Heart right ventricle (tissue), 16 donors: ENCODE results near the gene DPF3. TPM values are rescaled to one million over a fixed set of nuclear protein-coding genes. Genes with fewer than 3 reads are reported as not detected.

ENCODE experiments used
- ATAC-seq, 8 donors: fragments of 200-7000 bp; cut with Tn5 transposase; one replicate each; pipeline ENCODE4 v1.9.1; 2020; ENCODE audit warnings: mild to moderate bottlenecking in 8 of 8, moderate library complexity in 8 of 8, moderate number of reproducible peaks in 1 of 8
- DNase-seq, 2 donors: peaks; one replicate each; pipeline ENCODE4 v3.0.0-alpha.2; 2020
- H3K27ac ChIP-seq, 10 donors: fragments of 200-600 bp; sonication (generic) in 2 of 10; one replicate each; pipeline versions ENCODE4 v1.5.0 to v1.8.0; 2020 to 2022; ENCODE audit warnings: mild to moderate bottlenecking in 3 of 10
- H3K27me3 ChIP-seq, 7 donors: fragments of 200-600 bp; one replicate each; pipeline ENCODE4 v1.8.0; 2021 to 2022; ENCODE audit warnings: mild to moderate bottlenecking in 2 of 7
- H3K36me3 ChIP-seq, 9 donors: fragments of 200-600 bp; sonication (generic) in 1 of 9; one replicate each; pipeline versions ENCODE4 v1.5.0 to v1.8.0; 2020 to 2022; ENCODE audit warnings: mild to moderate bottlenecking in 2 of 9
- H3K4me1 ChIP-seq, 9 donors: fragments of 200-600 bp; sonication (generic) in 1 of 9; one replicate each; pipeline versions ENCODE4 v1.5.0 to v1.8.0; 2020 to 2022; ENCODE audit warnings: mild to moderate bottlenecking in 4 of 9
- H3K4me3 ChIP-seq, 10 donors: fragments of 200-600 bp; sonication (generic) in 2 of 10; one replicate each; pipeline versions ENCODE4 v1.5.0 to v1.8.0; 2020 to 2022; ENCODE audit warnings: mild to moderate bottlenecking in 7 of 10, moderate library complexity in 2 of 10
- H3K9me3 ChIP-seq, 11 donors: fragments of 200-600 bp in 10 of 11; sonication (generic) in 2 of 11; one replicate each; pipeline versions ENCODE4 v1.5.0 to v1.8.0; 2013 to 2022; ENCODE audit warnings: mild to moderate bottlenecking in 2 of 11, control low read depth in 1 of 11, moderate library complexity in 1 of 11
- WGBS, 2 donors: extraction: QIAGEN DNeasy Blood & Tissue Kit; methylation state at CpG; one replicate each; pipeline ENCODE4 v1.1.7; 2013; ENCODE audit warnings: inconsistent platforms in 1 of 2; 5-methylcytosine and 5-hydroxymethylcytosine counted together
- intact Hi-C, 10 donors: fragments of 100-400 bp; cut with DNase I; formaldehyde crosslinking; loops; one replicate each; pipeline versions ENCODE4 v1.11.1 to v1.14.2; 2022
- polyA plus RNA-seq, 2 donors: library from polyadenylated mRNA; stranded (reverse); fragments of 200-250 nt; gene quantifications; one replicate each; pipeline ENCODE4 v1.2.3, GENCODE V29; 2013
- total RNA-seq, 10 donors: library from RNA; stranded (reverse); fragmentation: NEBNext Ultra II Directional in 3 of 10; extraction: Animal tissue kit (Norgen Biotek cat#: 25700) in 3 of 10; gene quantifications; one replicate each; pipeline versions ENCODE4 v1.2.1 to v1.2.4, GENCODE V29; 2021 to 2023
- TF ChIP-seq, protein P1 (sequence below), 9 donors: fragments of 200-600 bp; sonication (generic) in 2 of 9; IDR thresholded peaks; one replicate each; pipeline versions ENCODE4 v1.5.0 to v1.8.0; 2021 to 2022; ENCODE audit warnings: antibody characterized with exemption in 9 of 9, mild to moderate bottlenecking in 5 of 9, moderate library complexity in 1 of 9
- donor health status: Arrhythmogenic right ventricular cardiomyopathy.
- donor health status: ischemic (EF 13 %, LVEDD 7.1; RV severe dilation, severe dysfunction).
- donor health status: healthy with polysubstance abuse.
- donor health status: DM: no; HTN: yes; CAD: no.
- donor health status: DM: no; HTN: no; CAD: no.
- donor health status: ischemic (EF 25% LVEDD 6.9; RV normal size, moderate dysfunction).
- donor health status: ischemic (EF 25% LVEDD 5.7; RV mildly dilated, moderate dysfunction).
- donor health status: healthy.
- donor health status: DM: yes; HTN: yes; CAD: no.
- donor health status: Ischemic cardiomyopathy.
- donor health status: ischemic (EF 35%, LVEDD 5.7; RV mildly dilated, moderate dysfunction).
- donor health status: nonischemic (EF 11% LVEDD 7.7; RV severe dilation, severe dysfunction).
- donor health status: DM: yes; HTN: yes; CAD: no.
- donor health status: PGD.
- donor health status: ischemic (EF 29% LVEDD 5.4; RV normal size, mild dysfunction).
- donor health status: nonischemic (EF 23%, LVEDD 6.1; RV moderate dilation, normal function).

The DPF3 gene
- total and polyA plus RNA-seq, 12 donors, result 3.8 to 52.3 (median 35.6) TPM

DNA sequence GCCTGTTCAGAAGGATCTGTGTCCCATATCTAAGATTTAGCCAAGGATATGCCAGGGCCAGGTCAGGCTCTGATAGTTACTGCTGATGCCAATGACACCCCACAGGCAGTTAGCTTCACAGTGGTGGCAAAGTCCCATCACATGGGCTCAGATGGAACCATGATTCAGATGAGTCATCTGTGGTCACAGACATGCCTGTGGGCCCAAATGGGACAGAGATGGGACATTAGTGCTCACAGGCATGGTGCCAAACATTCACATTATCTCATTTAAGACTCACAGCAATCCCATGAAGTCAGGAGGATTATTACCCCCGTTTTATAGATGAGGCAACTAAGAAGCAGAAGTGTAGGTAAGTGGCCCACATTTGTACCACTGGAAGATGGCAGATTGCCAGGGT is 207.8 kb downstream of the DPF3 start:
- peaks cover 0 to 6% (median 0%) of the 10 kb centered on the region in 11 donors for H3K9me3 ChIP-seq
- no peak for ATAC-seq
- intact Hi-C loops, result no loop called here
- H3K36me3 ChIP-seq, result peaks cover 0 to 27% (median 0%) of the 10 kb centered on the region in 9 donors
- H3K27ac ChIP-seq, result no peak overlapping the region
- 69 to 72% methylated on average over 1 of the region's 1 CpG for WGBS, 2 donors
- no peaks in the 10 kb centered on the region for H3K27me3 ChIP-seq
- TF ChIP-seq, protein P1, sequence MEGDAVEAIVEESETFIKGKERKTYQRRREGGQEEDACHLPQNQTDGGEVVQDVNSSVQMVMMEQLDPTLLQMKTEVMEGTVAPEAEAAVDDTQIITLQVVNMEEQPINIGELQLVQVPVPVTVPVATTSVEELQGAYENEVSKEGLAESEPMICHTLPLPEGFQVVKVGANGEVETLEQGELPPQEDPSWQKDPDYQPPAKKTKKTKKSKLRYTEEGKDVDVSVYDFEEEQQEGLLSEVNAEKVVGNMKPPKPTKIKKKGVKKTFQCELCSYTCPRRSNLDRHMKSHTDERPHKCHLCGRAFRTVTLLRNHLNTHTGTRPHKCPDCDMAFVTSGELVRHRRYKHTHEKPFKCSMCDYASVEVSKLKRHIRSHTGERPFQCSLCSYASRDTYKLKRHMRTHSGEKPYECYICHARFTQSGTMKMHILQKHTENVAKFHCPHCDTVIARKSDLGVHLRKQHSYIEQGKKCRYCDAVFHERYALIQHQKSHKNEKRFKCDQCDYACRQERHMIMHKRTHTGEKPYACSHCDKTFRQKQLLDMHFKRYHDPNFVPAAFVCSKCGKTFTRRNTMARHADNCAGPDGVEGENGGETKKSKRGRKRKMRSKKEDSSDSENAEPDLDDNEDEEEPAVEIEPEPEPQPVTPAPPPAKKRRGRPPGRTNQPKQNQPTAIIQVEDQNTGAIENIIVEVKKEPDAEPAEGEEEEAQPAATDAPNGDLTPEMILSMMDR (IDR thresholded peaks at IDR 0.05), result no peak
- H3K4me1 ChIP-seq, result peaks cover 0 to 11% (median 0%) of the 10 kb centered on the region in 9 donors
- no peak overlapping the region for H3K4me3 ChIP-seq
- DNase-seq, result no peak

DNA sequence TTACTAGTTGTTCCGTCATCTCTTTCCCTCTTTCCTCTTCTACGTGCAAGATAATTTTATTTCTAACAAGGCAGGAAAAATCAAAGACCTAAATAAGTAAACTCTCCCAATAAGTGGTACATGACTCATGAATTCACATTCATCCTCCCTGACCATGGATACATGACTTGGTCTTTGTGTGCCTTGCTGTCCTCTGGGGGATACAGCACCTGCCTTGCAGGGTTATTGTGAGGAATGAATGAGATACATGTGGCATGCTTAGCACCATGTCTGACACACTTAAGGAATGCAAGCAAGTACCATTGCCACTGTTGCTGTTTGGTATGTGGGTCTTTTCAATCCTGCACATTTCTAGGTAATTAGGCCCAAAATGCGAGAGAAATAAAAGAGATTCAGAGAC is 208.4 kb downstream of the DPF3 start:
- DNase-seq (no peak), ATAC-seq (no peak)
- TF ChIP-seq, protein P1 (IDR thresholded peaks at IDR 0.05), result no peak
- H3K9me3 ChIP-seq, result peaks cover 0 to 6% (median 0%) of the 10 kb centered on the region in 11 donors
- peaks cover 0 to 11% (median 0%) of the 10 kb centered on the region in 9 donors for H3K4me1 ChIP-seq
- peaks cover 0 to 22% (median 0%) of the 10 kb centered on the region in 9 donors for H3K36me3 ChIP-seq
- H3K27ac ChIP-seq, result no peak overlapping the region
- intact Hi-C loops, result no loop called here
- no peak overlapping the region for H3K4me3 ChIP-seq
- 96% methylated on average over 3 of the region's 3 CpGs for WGBS, 2 donors
- no peaks in the 10 kb centered on the region for H3K27me3 ChIP-seq

DNA sequence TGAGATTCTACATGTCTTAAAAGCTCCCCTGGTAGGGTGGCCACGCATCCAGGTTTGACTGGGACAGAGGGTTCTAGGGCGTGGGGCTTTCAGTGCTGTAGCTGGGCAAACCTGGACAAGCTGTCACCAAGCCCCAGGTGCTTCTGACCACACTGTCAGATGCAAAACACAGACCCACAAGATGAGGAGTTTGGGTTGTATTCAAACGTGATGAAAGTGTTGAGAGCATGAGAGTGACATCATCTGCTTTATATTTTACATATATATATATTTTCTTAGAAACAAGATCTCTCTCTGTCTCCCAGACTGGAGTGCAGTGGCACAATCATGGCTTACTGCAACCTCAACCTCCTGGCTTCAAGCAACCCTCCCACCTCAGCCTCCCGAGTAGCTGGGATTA is 210.1 kb downstream of the DPF3 start:
- WGBS, 2 donors, result 65 to 67% methylated on average over 4 of the region's 4 CpGs
- ATAC-seq, result no peak
- no peak overlapping the region for H3K27ac ChIP-seq

DNA sequence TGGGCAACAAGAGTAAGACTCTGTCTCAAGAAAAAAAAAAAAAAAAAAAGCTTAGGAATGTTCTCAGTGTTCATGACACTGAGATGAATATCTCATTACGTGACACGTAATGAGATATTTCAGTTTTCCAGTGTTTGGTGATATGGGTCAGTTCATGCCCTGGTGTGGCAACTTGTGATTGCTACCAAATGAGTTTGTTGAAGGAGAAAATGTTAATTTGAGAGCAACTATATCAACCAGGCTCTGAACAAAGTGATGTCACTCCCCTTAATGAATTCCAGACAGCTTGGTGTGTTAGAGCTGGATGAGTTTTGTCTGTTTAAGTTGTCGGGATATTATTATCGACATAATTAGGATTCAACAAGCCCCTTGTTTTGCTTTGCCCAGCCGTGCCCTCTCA is 211.7 kb downstream of the DPF3 start:
- Histone ChIP-seq H3K27me3 (no peaks in the 10 kb centered on the region), H3K27ac (no peak overlapping the region), H3K4me3 (no peak overlapping the region), H3K9me3 (peaks cover 0 to 6% (median 0%) of the 10 kb centered on the region in 11 donors), H3K4me1 (peaks cover 0 to 16% (median 7%) of the 10 kb centered on the region in 9 donors), H3K36me3 (peaks cover 0 to 13% (median 0%) of the 10 kb centered on the region in 9 donors)
- intact Hi-C loops, result no loop called here
- 74 to 85% methylated on average over 5 of the region's 5 CpGs for WGBS, 2 donors
- no peak for DNase-seq
- TF ChIP-seq, protein P1 (IDR thresholded peaks at IDR 0.05), result no peak
- ATAC-seq, result no peak

More for the DNA sequence above, 210.1 kb downstream of the DPF3 start:
- no peak for DNase-seq
- H3K27me3 ChIP-seq, result no peaks in the 10 kb centered on the region
- H3K36me3 ChIP-seq, result peaks cover 0 to 22% (median 0%) of the 10 kb centered on the region in 9 donors
- H3K9me3 ChIP-seq, result peaks cover 0 to 6% (median 0%) of the 10 kb centered on the region in 11 donors
- TF ChIP-seq, protein P1 (IDR thresholded peaks at IDR 0.05), result no peak
- H3K4me3 ChIP-seq, result no peak overlapping the region
- peaks cover 0 to 15% (median 6%) of the 10 kb centered on the region in 9 donors for H3K4me1 ChIP-seq
- intact Hi-C loops, result no loop called here
